Measurements from ENCODE around the gene DUSP16. TPM values are rescaled to one million over a fixed set of nuclear protein-coding genes. Genes with fewer than 3 reads are reported as not detected.
"Not testable (repeated sequence)": the region's sequence is repeated elsewhere in the genome, so short reads cannot be mapped to it uniquely, and the experiment has no call there.

Gene DUSP16
- total RNA-seq, 1 donor from 2014 or later, result 46.2 TPM

- DNase-seq (ENCODE audit: low spot score) (no peak), ATAC-seq (no peak)
Observed at GRCh38 chr12:12473223-12473622, 89.4 kb downstream of the DUSP16 start.

GRCh38 chr12:12471982-12472961 is 90.4 kb downstream of the DUSP16 start:
- DNase-seq (ENCODE audit: low spot score); ATAC-seq: not testable (repeated sequence)

GRCh38 chr12:12470751-12471306 is 91.8 kb downstream of the DUSP16 start:
- DNase-seq (ENCODE audit: low spot score), result no peak
- no peak for ATAC-seq

- ATAC-seq (no peak), DNase-seq (ENCODE audit: low spot score) (no peak)
Observed at GRCh38 chr12:12469386-12469785, 93.3 kb downstream of the DUSP16 start.

GRCh38 chr12:12468575-12468974 is 94.1 kb downstream of the DUSP16 start:
- DNase-seq (ENCODE audit: low spot score) (no peak), ATAC-seq (no peak)

GRCh38 chr12:12467688-12468261 is 94.9 kb downstream of the DUSP16 start:
- DNase-seq (ENCODE audit: low spot score) (peak; percentile 73), ATAC-seq (peak; percentile 78)

GRCh38 chr12:12467264-12467663 is 95.4 kb downstream of the DUSP16 start:
- peak; percentile 77 for ATAC-seq
- DNase-seq (ENCODE audit: low spot score), result no peak

GRCh38 chr12:12466157-12466556 is 96.5 kb downstream of the DUSP16 start:
- DNase-seq (ENCODE audit: low spot score) (no peak), ATAC-seq (no peak)

- DNase-seq (ENCODE audit: low spot score), result no peak
- no peak for ATAC-seq
Observed at GRCh38 chr12:12465522-12465921, 97.1 kb downstream of the DUSP16 start.

GRCh38 chr12:12461923-12462315 is 100.7 kb downstream of the DUSP16 start:
- ATAC-seq (no peak), DNase-seq (ENCODE audit: low spot score) (no peak)

- DNase-seq (ENCODE audit: low spot score) (no peak), ATAC-seq (no peak)
Observed at GRCh38 chr12:12460935-12461922, 101.4 kb downstream of the DUSP16 start.

GRCh38 chr12:12456637-12457036 is 106.0 kb downstream of the DUSP16 start:
- DNase-seq (ENCODE audit: low spot score) (no peak), ATAC-seq (peak; percentile 19)

- ATAC-seq (no peak), DNase-seq (ENCODE audit: low spot score) (no peak)
Observed at GRCh38 chr12:12454315-12454714, 108.3 kb downstream of the DUSP16 start.

- DNase-seq (ENCODE audit: low spot score), result no peak
- ATAC-seq, result no peak
Observed at GRCh38 chr12:12453635-12454034, 109.0 kb downstream of the DUSP16 start.

GRCh38 chr12:12452326-12452902 is 110.2 kb downstream of the DUSP16 start:
- DNase-seq (ENCODE audit: low spot score) (no peak), ATAC-seq (no peak)

- no peak for DNase-seq (ENCODE audit: low spot score)
- ATAC-seq, result no peak
Observed at GRCh38 chr12:12451098-12451497, 111.6 kb downstream of the DUSP16 start.

- no peak for DNase-seq (ENCODE audit: low spot score)
- ATAC-seq, result peak; percentile 56
Observed at GRCh38 chr12:12450043-12450471, 112.6 kb downstream of the DUSP16 start.

GRCh38 chr12:12449533-12450025 is 113.1 kb downstream of the DUSP16 start:
- ATAC-seq (peak; percentile 83), DNase-seq (ENCODE audit: low spot score) (peak; percentile 87)

- ATAC-seq, result no peak
- DNase-seq (ENCODE audit: low spot score), result no peak
Observed at GRCh38 chr12:12447837-12448236, 114.8 kb downstream of the DUSP16 start.

GRCh38 chr12:12447236-12447635 is 115.4 kb downstream of the DUSP16 start:
- ATAC-seq, result no peak
- DNase-seq (ENCODE audit: low spot score), result no peak
